Activated T-helper 1 cell treated with anti-CD3 and anti-CD28 coated beads, Interleukin-12 subunit alpha, Interleukin-12 subunit beta, Interleukin-2, Interleukin-4 antibody, amounts not matched to agents 30 ng/mL and 10 ng/mL and 1 ng/mL, durations not matched to agents 14 hours and 24 hours and 36 hours (primary cell): Measurements from ENCODE around the gene AP1M2. TPM values are rescaled to one million over a fixed set of nuclear protein-coding genes. Genes with fewer than 3 reads are reported as not detected.

Experiments
- DNase-seq: peaks from one replicate; pipeline ENCODE4 v3.0.0; 2021; ENCODE audit warnings: low spot score
- H3K27ac Mint-ChIP-seq: one replicate; pipeline ENCODE4 v1.8.0; 2021; ENCODE audit warnings: mild to moderate bottlenecking, mixed read lengths
- H3K27me3 Mint-ChIP-seq: one replicate; pipeline ENCODE4 v1.8.0; 2022; ENCODE audit warnings: mild to moderate bottlenecking, moderate library complexity, mixed read lengths; ENCODE audit not compliant: insufficient read depth
- H3K36me3 Mint-ChIP-seq: one replicate; pipeline ENCODE4 v1.8.0; 2021; ENCODE audit warnings: low read depth, mixed read lengths
- H3K4me1 Mint-ChIP-seq: one replicate; pipeline ENCODE4 v1.8.0; 2021; ENCODE audit warnings: low read depth, mixed read lengths
- H3K4me3 Mint-ChIP-seq: one replicate; pipeline ENCODE4 v1.8.0; 2021; ENCODE audit warnings: mild to moderate bottlenecking, moderate library complexity, mixed read lengths
- H3K9me3 Mint-ChIP-seq: one replicate; pipeline ENCODE4 v1.8.0; 2021; ENCODE audit warnings: mixed read lengths
- intact Hi-C: fragments of 100-400 bp; cut with micrococcal nuclease; formaldehyde crosslinking; loops from one replicate; pipeline ENCODE4 v1.15.1; 2024
- total RNA-seq: library from RNA; stranded (reverse); gene quantifications from 2 replicates; pipeline ENCODE4 v1.2.3, GENCODE V29; 2022

The AP1M2 gene
- not detected in 2 replicates for total RNA-seq

GRCh38 chr19:10587022-10587838 is at the start of gene AP1M2:
Gene AP1M2 (minus strand): TSS chr19:10587312. CDS start chr19:10587231, 81 bp downstream.
- H3K27ac Mint-ChIP-seq = no peak within 1 kb of the TSS
- H3K4me3 Mint-ChIP-seq = no peak within 1 kb of the TSS
- intact Hi-C loops = no loop called here
- peaks cover 19% of the 10 kb centered on the region for H3K27me3 Mint-ChIP-seq
- peaks cover 6% of the 10 kb centered on the region for H3K36me3 Mint-ChIP-seq
- no peak for DNase-seq
- H3K9me3 Mint-ChIP-seq = no peaks in the 10 kb centered on the region
- peaks cover 16% of the 10 kb centered on the region for H3K4me1 Mint-ChIP-seq

- DNase-seq = no peak
- intact Hi-C loops = no loop called here
- Mint-ChIP-seq H3K9me3 (no peaks in the 10 kb centered on the region), H3K27ac (no peak overlapping the region), H3K27me3 (no peaks in the 10 kb centered on the region), H3K36me3 (peaks cover 49% of the 10 kb centered on the region), H3K4me1 (peaks cover 14% of the 10 kb centered on the region), H3K4me3 (no peak overlapping the region)
Measured at GRCh38 chr19:10636304-10636972, 49.3 kb upstream of the AP1M2 start.

- Mint-ChIP-seq H3K27ac (no peak overlapping the region), H3K36me3 (peaks cover 47% of the 10 kb centered on the region), H3K27me3 (no peaks in the 10 kb centered on the region), H3K4me1 (peaks cover 9% of the 10 kb centered on the region), H3K4me3 (no peak overlapping the region), H3K9me3 (no peaks in the 10 kb centered on the region)
- intact Hi-C loops = no loop called here
- DNase-seq = no peak
Measured at GRCh38 chr19:10634963-10635362, 47.9 kb upstream of the AP1M2 start.

GRCh38 chr19:10634430-10634829 is 47.3 kb upstream of the AP1M2 start:
- H3K4me3 Mint-ChIP-seq = no peak overlapping the region
- H3K27ac Mint-ChIP-seq = no peak overlapping the region
- intact Hi-C loops = no loop called here
- DNase-seq = no peak
- no peaks in the 10 kb centered on the region for H3K27me3 Mint-ChIP-seq
- peaks cover 9% of the 10 kb centered on the region for H3K4me1 Mint-ChIP-seq
- no peaks in the 10 kb centered on the region for H3K9me3 Mint-ChIP-seq
- H3K36me3 Mint-ChIP-seq = peaks cover 47% of the 10 kb centered on the region

- Mint-ChIP-seq H3K27ac (no peak overlapping the region), H3K27me3 (no peaks in the 10 kb centered on the region), H3K9me3 (no peaks in the 10 kb centered on the region), H3K4me1 (no peaks in the 10 kb centered on the region), H3K4me3 (no peak overlapping the region), H3K36me3 (peaks cover 46% of the 10 kb centered on the region)
- no peak for DNase-seq
- intact Hi-C loops = no loop called here
Measured at GRCh38 chr19:10631874-10632273, 44.8 kb upstream of the AP1M2 start.

- Mint-ChIP-seq H3K4me1 (peaks cover 18% of the 10 kb centered on the region), H3K4me3 (no peak overlapping the region), H3K27me3 (no peaks in the 10 kb centered on the region), H3K36me3 (peaks cover 17% of the 10 kb centered on the region), H3K9me3 (no peaks in the 10 kb centered on the region), H3K27ac (peak overlapping the region; percentile 44)
- DNase-seq = no peak
- intact Hi-C loops = no loop called here
Measured at GRCh38 chr19:10625762-10626138, 38.6 kb upstream of the AP1M2 start.

- Mint-ChIP-seq H3K36me3 (peaks cover 21% of the 10 kb centered on the region), H3K4me1 (peaks cover 24% of the 10 kb centered on the region), H3K27me3 (no peaks in the 10 kb centered on the region), H3K27ac (peak within 1 kb of the TSS; percentile 52), H3K4me3 (no peak within 1 kb of the TSS), H3K9me3 (no peaks in the 10 kb centered on the region)
- no peak for DNase-seq
- intact Hi-C loops = no loop called here
Measured at GRCh38 chr19:10625003-10625761, 38.1 kb upstream of the AP1M2 start, which contains the start of gene SLC44A2. Gene SLC44A2 (plus strand): TSS chr19:10625553. CDS start chr19:10625634, 81 bp downstream.

GRCh38 chr19:10624585-10624984 is 37.5 kb upstream of the AP1M2 start:
- no peaks in the 10 kb centered on the region for H3K9me3 Mint-ChIP-seq
- peak; percentile 18 for DNase-seq
- peak overlapping the region; percentile 52 for H3K27ac Mint-ChIP-seq
- H3K4me1 Mint-ChIP-seq = peaks cover 27% of the 10 kb centered on the region
- H3K4me3 Mint-ChIP-seq = no peak overlapping the region
- H3K36me3 Mint-ChIP-seq = peaks cover 21% of the 10 kb centered on the region
- intact Hi-C loops = no loop called here
- H3K27me3 Mint-ChIP-seq = no peaks in the 10 kb centered on the region

GRCh38 chr19:10621966-10622365 is 34.9 kb upstream of the AP1M2 start:
- Mint-ChIP-seq H3K4me3 (no peak overlapping the region), H3K36me3 (peaks cover 10% of the 10 kb centered on the region), H3K27ac (peak overlapping the region; percentile 4), H3K9me3 (no peaks in the 10 kb centered on the region), H3K4me1 (peaks cover 27% of the 10 kb centered on the region), H3K27me3 (no peaks in the 10 kb centered on the region)
- intact Hi-C loops = no loop called here
- no peak for DNase-seq

GRCh38 chr19:10620786-10621185 is 33.7 kb upstream of the AP1M2 start:
- H3K4me1 Mint-ChIP-seq = peaks cover 27% of the 10 kb centered on the region
- intact Hi-C loops = no loop called here
- no peak overlapping the region for H3K4me3 Mint-ChIP-seq
- no peak overlapping the region for H3K27ac Mint-ChIP-seq
- no peaks in the 10 kb centered on the region for H3K27me3 Mint-ChIP-seq
- DNase-seq = no peak
- peaks cover 10% of the 10 kb centered on the region for H3K36me3 Mint-ChIP-seq
- no peaks in the 10 kb centered on the region for H3K9me3 Mint-ChIP-seq

- no peaks in the 10 kb centered on the region for H3K27me3 Mint-ChIP-seq
- H3K27ac Mint-ChIP-seq = no peak overlapping the region
- H3K36me3 Mint-ChIP-seq = peaks cover 8% of the 10 kb centered on the region
- no peak overlapping the region for H3K4me3 Mint-ChIP-seq
- peaks cover 20% of the 10 kb centered on the region for H3K4me1 Mint-ChIP-seq
- intact Hi-C loops = no loop called here
- no peaks in the 10 kb centered on the region for H3K9me3 Mint-ChIP-seq
- no peak for DNase-seq
Measured at GRCh38 chr19:10618846-10619245, 31.7 kb upstream of the AP1M2 start.

GRCh38 chr19:10617409-10618121 is 30.5 kb upstream of the AP1M2 start:
- intact Hi-C loops = no loop called here
- Mint-ChIP-seq H3K4me3 (no peak overlapping the region), H3K36me3 (peaks cover 10% of the 10 kb centered on the region), H3K27ac (peak overlapping the region; percentile 10), H3K9me3 (no peaks in the 10 kb centered on the region), H3K27me3 (no peaks in the 10 kb centered on the region), H3K4me1 (peaks cover 20% of the 10 kb centered on the region)
- no peak for DNase-seq
